ENCODE measurements around the gene ANKRD6. TPM values are rescaled to one million over a fixed set of nuclear protein-coding genes. Genes with fewer than 3 reads are reported as not detected.

The ANKRD6 gene
- total RNA-seq, 1 donor from 2014 or later = 4.2 TPM

DNA sequence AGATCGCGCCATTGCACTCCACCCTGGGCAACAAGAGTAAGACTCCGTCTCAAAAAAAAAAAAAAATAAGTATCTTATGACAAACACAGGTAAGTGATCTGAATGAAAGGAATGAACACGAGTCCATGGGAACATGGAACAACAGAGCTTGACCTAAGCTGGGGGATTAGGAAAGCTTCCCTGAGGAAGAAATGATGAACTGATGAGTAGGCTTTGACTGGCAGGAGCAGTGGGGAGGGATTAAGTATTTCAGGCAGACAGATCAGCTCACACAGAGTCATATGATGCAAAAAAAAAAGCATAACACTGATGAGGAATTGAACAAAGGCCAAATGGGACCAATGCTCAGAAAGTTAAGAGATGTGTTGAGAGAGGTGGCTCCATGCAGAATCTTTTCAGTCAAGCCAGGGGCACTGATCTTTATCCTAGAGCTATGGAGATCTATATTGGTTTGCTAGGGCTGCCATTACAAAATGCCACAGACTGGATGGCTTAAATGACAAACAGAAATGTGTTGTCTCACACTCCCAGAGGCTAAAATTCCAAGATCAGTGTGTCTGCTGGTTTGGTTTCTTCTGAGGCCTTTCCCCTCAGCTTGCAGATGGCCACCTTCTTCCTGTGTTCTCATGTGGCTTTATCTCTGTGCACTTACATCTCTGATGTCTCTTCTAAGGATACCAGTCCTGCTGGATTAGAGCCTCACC lies 85.6 kb downstream of the ANKRD6 start:
- Histone ChIP-seq H3K4me3 (ENCODE audit: low read length in 3 of 3) (no peak overlapping the region), H3K9me3 (ENCODE audit: control insufficient read depth in 3 of 3, low read length in 3 of 3) (no peaks in the 10 kb centered on the region), H3K27ac (ENCODE audit: low read depth, low read length) (no peak overlapping the region), H3K27me3 (ENCODE audit: control insufficient read depth in 3 of 3, insufficient read depth in 3 of 3, low read length in 3 of 3) (no peaks in the 10 kb centered on the region), H3K4me1 (ENCODE audit: control insufficient read depth in 3 of 3, insufficient read depth in 3 of 3, low read length in 3 of 3) (peaks cover 0 to 6% (median 0%) of the 10 kb centered on the region in 3 donors), H3K36me3 (ENCODE audit: control insufficient read depth in 3 of 3, insufficient read depth in 3 of 3, low read length in 3 of 3) (no peaks in the 10 kb centered on the region), H3K9ac (ENCODE audit: low read depth in 1 of 3, low read length in 3 of 3) (no peak overlapping the region)

DNA sequence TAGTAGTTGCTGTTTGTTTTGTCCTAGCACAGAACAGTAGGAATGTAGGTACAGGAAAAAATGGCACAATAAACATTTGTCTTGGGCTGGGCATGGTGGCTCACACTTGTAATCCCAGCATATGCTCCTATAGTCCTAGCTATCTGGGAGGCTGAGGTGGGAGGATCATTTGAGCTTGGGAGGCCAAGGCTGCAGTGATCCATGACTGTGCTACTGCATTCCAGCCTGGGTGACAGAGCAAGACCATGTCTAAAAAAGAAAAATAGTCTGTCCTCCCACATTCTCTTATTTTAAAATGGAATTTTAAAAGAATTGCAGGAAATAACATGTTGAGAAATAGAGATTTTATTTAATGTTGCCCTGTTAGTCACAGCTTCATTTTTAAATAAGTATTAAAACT lies 87.8 kb downstream of the ANKRD6 start:
- no peak overlapping the region for H3K9ac ChIP-seq (ENCODE audit: low read depth in 1 of 3, low read length in 3 of 3)
- H3K4me1 ChIP-seq (ENCODE audit: control insufficient read depth in 3 of 3, insufficient read depth in 3 of 3, low read length in 3 of 3) = peaks cover 6 to 9% (median 8%) of the 10 kb centered on the region in 3 donors
- H3K4me3 ChIP-seq (ENCODE audit: low read length in 3 of 3) = no peak overlapping the region
- no peaks in the 10 kb centered on the region for H3K27me3 ChIP-seq (ENCODE audit: control insufficient read depth in 3 of 3, insufficient read depth in 3 of 3, low read length in 3 of 3)
- no peak overlapping the region for H3K27ac ChIP-seq (ENCODE audit: low read depth, low read length)
- H3K9me3 ChIP-seq (ENCODE audit: control insufficient read depth in 3 of 3, low read length in 3 of 3) = no peaks in the 10 kb centered on the region
- no peaks in the 10 kb centered on the region for H3K36me3 ChIP-seq (ENCODE audit: control insufficient read depth in 3 of 3, insufficient read depth in 3 of 3, low read length in 3 of 3)

- no peaks in the 10 kb centered on the region for H3K36me3 ChIP-seq (ENCODE audit: control insufficient read depth in 3 of 3, insufficient read depth in 3 of 3, low read length in 3 of 3)
- no peak overlapping the region for H3K9ac ChIP-seq (ENCODE audit: low read depth in 1 of 3, low read length in 3 of 3)
- H3K4me3 ChIP-seq (ENCODE audit: low read length in 3 of 3) = no peak overlapping the region
- H3K9me3 ChIP-seq (ENCODE audit: control insufficient read depth in 3 of 3, low read length in 3 of 3) = no peaks in the 10 kb centered on the region
- H3K27me3 ChIP-seq (ENCODE audit: control insufficient read depth in 3 of 3, insufficient read depth in 3 of 3, low read length in 3 of 3) = no peaks in the 10 kb centered on the region
- peaks cover 15 to 20% (median 17%) of the 10 kb centered on the region in 3 donors for H3K4me1 ChIP-seq (ENCODE audit: control insufficient read depth in 3 of 3, insufficient read depth in 3 of 3, low read length in 3 of 3)
- H3K27ac ChIP-seq (ENCODE audit: low read depth, low read length) = no peak overlapping the region
These were observed 89.8 kb downstream of the ANKRD6 start for GRCh38 chr6:89522778-89523177.

DNA sequence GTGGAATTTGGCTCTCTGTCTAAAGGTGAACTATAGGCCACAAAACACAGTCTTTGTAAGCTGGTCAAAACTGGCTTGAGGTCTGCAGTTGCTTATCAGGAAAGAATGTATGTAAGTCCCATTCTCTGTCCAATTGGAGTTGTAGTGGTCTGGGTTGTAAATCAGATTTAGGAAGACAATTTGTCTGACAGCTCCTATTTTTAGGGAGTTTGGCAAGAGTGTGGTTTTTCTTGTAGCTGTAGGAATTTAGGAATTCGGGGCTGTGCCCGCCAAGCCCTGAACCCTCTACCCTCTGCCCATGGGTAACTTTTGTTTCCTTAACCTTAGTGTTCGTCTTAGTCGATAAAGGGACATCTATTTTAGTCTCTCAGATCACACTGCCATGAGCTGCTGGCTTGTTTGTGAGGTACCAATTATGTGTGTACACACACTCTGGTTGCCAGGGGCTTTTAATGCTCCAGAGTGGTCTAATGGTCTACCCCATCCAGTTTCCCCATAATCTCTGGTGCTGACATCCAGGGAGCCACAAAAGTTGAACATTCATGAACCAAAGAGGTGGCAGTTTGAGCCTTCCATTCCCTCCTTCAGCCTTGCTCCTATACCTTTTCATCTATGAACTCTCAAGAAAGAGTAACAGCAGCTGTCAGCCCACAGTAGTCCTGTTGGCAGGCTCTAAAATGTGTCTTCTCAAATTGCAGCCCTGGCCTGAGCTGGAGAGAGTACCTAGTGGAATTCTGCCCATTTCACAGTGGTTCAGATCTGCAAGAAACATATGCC lies 93.0 kb downstream of the ANKRD6 start:
- Histone ChIP-seq H3K36me3 (ENCODE audit: control insufficient read depth in 3 of 3, insufficient read depth in 3 of 3, low read length in 3 of 3) (no peaks in the 10 kb centered on the region), H3K9ac (ENCODE audit: low read depth in 1 of 3, low read length in 3 of 3) (peak overlapping the region in 2 of 3 donors; percentile 21 to 58), H3K4me1 (ENCODE audit: control insufficient read depth in 3 of 3, insufficient read depth in 3 of 3, low read length in 3 of 3) (peaks cover 15 to 20% (median 17%) of the 10 kb centered on the region in 3 donors), H3K27ac (ENCODE audit: low read depth, low read length) (peak overlapping the region; percentile 71), H3K4me3 (ENCODE audit: low read length in 3 of 3) (peak overlapping the region; percentile 1 to 46 (median 24)), H3K9me3 (ENCODE audit: control insufficient read depth in 3 of 3, low read length in 3 of 3) (no peaks in the 10 kb centered on the region), H3K27me3 (ENCODE audit: control insufficient read depth in 3 of 3, insufficient read depth in 3 of 3, low read length in 3 of 3) (no peaks in the 10 kb centered on the region)

GRCh38 chr6:89526563-89526869 lies 93.6 kb downstream of the ANKRD6 start:
- H3K4me3 ChIP-seq (ENCODE audit: low read length in 3 of 3) = no peak overlapping the region
- H3K4me1 ChIP-seq (ENCODE audit: control insufficient read depth in 3 of 3, insufficient read depth in 3 of 3, low read length in 3 of 3) = peaks cover 15 to 20% (median 17%) of the 10 kb centered on the region in 3 donors
- H3K9ac ChIP-seq (ENCODE audit: low read depth in 1 of 3, low read length in 3 of 3) = no peak overlapping the region
- H3K27me3 ChIP-seq (ENCODE audit: control insufficient read depth in 3 of 3, insufficient read depth in 3 of 3, low read length in 3 of 3) = no peaks in the 10 kb centered on the region
- no peaks in the 10 kb centered on the region for H3K36me3 ChIP-seq (ENCODE audit: control insufficient read depth in 3 of 3, insufficient read depth in 3 of 3, low read length in 3 of 3)
- H3K9me3 ChIP-seq (ENCODE audit: control insufficient read depth in 3 of 3, low read length in 3 of 3) = no peaks in the 10 kb centered on the region
- H3K27ac ChIP-seq (ENCODE audit: low read depth, low read length) = peak overlapping the region; percentile 71

DNA sequence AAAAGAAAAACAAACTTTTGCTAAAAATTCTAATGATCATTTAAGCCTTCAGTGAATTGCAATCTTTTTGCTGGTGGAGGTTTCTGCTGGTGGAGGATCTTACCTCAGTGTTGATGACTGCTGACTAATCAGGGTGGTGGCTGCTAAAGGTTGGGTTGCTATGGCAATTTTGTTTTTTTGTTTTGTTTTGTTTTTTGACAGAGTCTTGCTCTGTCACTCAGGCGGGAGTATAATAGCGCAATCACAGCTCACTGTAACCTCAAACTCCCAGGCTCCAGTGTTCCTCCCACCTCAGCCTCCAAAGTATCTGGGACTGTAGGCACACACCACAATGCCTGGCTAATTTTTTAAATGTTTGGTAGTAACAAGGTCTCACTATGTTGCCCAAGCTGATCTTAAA lies 94.7 kb downstream of the ANKRD6 start:
- peaks cover 15 to 20% (median 17%) of the 10 kb centered on the region in 3 donors for H3K4me1 ChIP-seq (ENCODE audit: control insufficient read depth in 3 of 3, insufficient read depth in 3 of 3, low read length in 3 of 3)
- H3K9me3 ChIP-seq (ENCODE audit: control insufficient read depth in 3 of 3, low read length in 3 of 3) = no peaks in the 10 kb centered on the region
- no peaks in the 10 kb centered on the region for H3K36me3 ChIP-seq (ENCODE audit: control insufficient read depth in 3 of 3, insufficient read depth in 3 of 3, low read length in 3 of 3)

GRCh38 chr6:89528866-89529265 lies 95.9 kb downstream of the ANKRD6 start:
- no peak overlapping the region for H3K4me3 ChIP-seq (ENCODE audit: low read length in 3 of 3)
- peaks cover 11 to 20% (median 15%) of the 10 kb centered on the region in 3 donors for H3K4me1 ChIP-seq (ENCODE audit: control insufficient read depth in 3 of 3, insufficient read depth in 3 of 3, low read length in 3 of 3)
- H3K9me3 ChIP-seq (ENCODE audit: control insufficient read depth in 3 of 3, low read length in 3 of 3) = no peaks in the 10 kb centered on the region
- H3K9ac ChIP-seq (ENCODE audit: low read depth in 1 of 3, low read length in 3 of 3) = no peak overlapping the region
- no peaks in the 10 kb centered on the region for H3K36me3 ChIP-seq (ENCODE audit: control insufficient read depth in 3 of 3, insufficient read depth in 3 of 3, low read length in 3 of 3)
- H3K27ac ChIP-seq (ENCODE audit: low read depth, low read length) = no peak overlapping the region
- no peaks in the 10 kb centered on the region for H3K27me3 ChIP-seq (ENCODE audit: control insufficient read depth in 3 of 3, insufficient read depth in 3 of 3, low read length in 3 of 3)

More for the DNA sequence above, 94.7 kb downstream of the ANKRD6 start:
- no peaks in the 10 kb centered on the region for H3K27me3 ChIP-seq (ENCODE audit: control insufficient read depth in 3 of 3, insufficient read depth in 3 of 3, low read length in 3 of 3)
- H3K27ac ChIP-seq (ENCODE audit: low read depth, low read length) = no peak overlapping the region
- no peak overlapping the region for H3K9ac ChIP-seq (ENCODE audit: low read depth in 1 of 3, low read length in 3 of 3)
- no peak overlapping the region for H3K4me3 ChIP-seq (ENCODE audit: low read length in 3 of 3)

DNA sequence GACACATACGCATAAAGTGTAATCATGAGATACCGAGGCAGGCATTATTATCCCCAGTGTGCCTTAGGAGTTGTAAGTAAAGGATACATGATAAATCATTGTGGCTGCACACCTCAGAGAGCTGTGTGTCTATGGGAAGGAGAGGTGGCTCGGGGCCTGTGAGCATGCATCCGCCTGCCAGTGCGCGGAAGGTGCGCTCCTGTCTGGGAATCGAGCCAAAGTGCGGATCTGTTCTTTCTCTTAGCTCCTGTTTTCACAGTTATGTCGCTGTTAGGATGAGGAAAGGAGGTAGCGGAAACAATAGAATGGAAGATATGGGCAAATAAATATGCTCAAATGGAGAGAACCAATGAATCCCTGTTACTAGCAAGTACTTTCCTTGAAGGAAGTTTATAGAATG lies 98.0 kb downstream of the ANKRD6 start:
- no peaks in the 10 kb centered on the region for H3K9me3 ChIP-seq (ENCODE audit: control insufficient read depth in 3 of 3, low read length in 3 of 3)
- H3K27me3 ChIP-seq (ENCODE audit: control insufficient read depth in 3 of 3, insufficient read depth in 3 of 3, low read length in 3 of 3) = no peaks in the 10 kb centered on the region
- peaks cover 6 to 9% (median 6%) of the 10 kb centered on the region in 3 donors for H3K4me1 ChIP-seq (ENCODE audit: control insufficient read depth in 3 of 3, insufficient read depth in 3 of 3, low read length in 3 of 3)
- H3K9ac ChIP-seq (ENCODE audit: low read depth in 1 of 3, low read length in 3 of 3) = no peak overlapping the region
- no peak overlapping the region for H3K27ac ChIP-seq (ENCODE audit: low read depth, low read length)
- H3K36me3 ChIP-seq (ENCODE audit: control insufficient read depth in 3 of 3, insufficient read depth in 3 of 3, low read length in 3 of 3) = no peaks in the 10 kb centered on the region
- no peak overlapping the region for H3K4me3 ChIP-seq (ENCODE audit: low read length in 3 of 3)

DNA sequence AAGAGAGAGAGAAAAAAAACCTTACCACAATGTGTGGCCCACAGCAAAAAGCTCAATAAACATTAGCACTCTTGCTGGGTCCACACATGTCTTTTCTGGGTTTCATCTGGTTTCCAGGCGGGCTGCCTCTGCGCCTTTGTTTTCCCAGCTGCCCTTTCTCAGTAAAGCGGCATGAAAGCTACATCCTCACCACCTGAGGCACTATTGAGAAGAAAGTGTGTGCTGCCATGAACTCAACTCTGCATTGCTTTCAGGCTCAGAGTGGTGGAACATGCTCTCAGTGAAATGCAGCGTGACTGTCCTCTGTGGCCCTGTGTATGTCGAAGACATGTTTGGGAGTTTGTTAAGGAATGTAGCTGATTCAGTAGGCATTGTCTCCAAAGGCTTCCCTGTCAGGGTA lies 103.3 kb downstream of the ANKRD6 start:
- Histone ChIP-seq H3K4me1 (ENCODE audit: control insufficient read depth in 3 of 3, insufficient read depth in 3 of 3, low read length in 3 of 3) (no peaks in the 10 kb centered on the region), H3K36me3 (ENCODE audit: control insufficient read depth in 3 of 3, insufficient read depth in 3 of 3, low read length in 3 of 3) (no peaks in the 10 kb centered on the region), H3K27me3 (ENCODE audit: control insufficient read depth in 3 of 3, insufficient read depth in 3 of 3, low read length in 3 of 3) (no peaks in the 10 kb centered on the region), H3K9ac (ENCODE audit: low read depth in 1 of 3, low read length in 3 of 3) (no peak overlapping the region), H3K27ac (ENCODE audit: low read depth, low read length) (no peak overlapping the region), H3K4me3 (ENCODE audit: low read length in 3 of 3) (no peak overlapping the region), H3K9me3 (ENCODE audit: control insufficient read depth in 3 of 3, low read length in 3 of 3) (no peaks in the 10 kb centered on the region)

GRCh38 chr6:89539779-89540178 lies 106.8 kb downstream of the ANKRD6 start:
- H3K9me3 ChIP-seq (ENCODE audit: control insufficient read depth in 3 of 3, low read length in 3 of 3) = no peaks in the 10 kb centered on the region
- H3K9ac ChIP-seq (ENCODE audit: low read depth in 1 of 3, low read length in 3 of 3) = no peak overlapping the region

More at GRCh38 chr6:89539779-89540178, 106.8 kb downstream of the ANKRD6 start:
- no peaks in the 10 kb centered on the region for H3K36me3 ChIP-seq (ENCODE audit: control insufficient read depth in 3 of 3, insufficient read depth in 3 of 3, low read length in 3 of 3)
- H3K4me1 ChIP-seq (ENCODE audit: control insufficient read depth in 3 of 3, insufficient read depth in 3 of 3, low read length in 3 of 3) = no peaks in the 10 kb centered on the region
- no peak overlapping the region for H3K4me3 ChIP-seq (ENCODE audit: low read length in 3 of 3)
- no peak overlapping the region for H3K27ac ChIP-seq (ENCODE audit: low read depth, low read length)
- H3K27me3 ChIP-seq (ENCODE audit: control insufficient read depth in 3 of 3, insufficient read depth in 3 of 3, low read length in 3 of 3) = no peaks in the 10 kb centered on the region
